Activated CD4-positive, alpha-beta T cell treated with anti-CD3 and anti-CD28 coated beads, Interleukin-2, amount 50 U/mL, for 4 hours (primary cell): ENCODE data around the gene HIVEP3.
A peak's percentile ranks its signal among the peaks of the same experiment; 100 is the strongest.

Experiments used
- DNase-seq, 2 experiments: peaks; one replicate each; pipeline ENCODE4 v3.0.0-alpha.2; 2020

Gene HIVEP3

GRCh38 chr1:41523949-41524675, 394.6 kb downstream of the HIVEP3 start:
- no peak for DNase-seq

- no peak for DNase-seq
These were observed 395.7 kb downstream of the HIVEP3 start for GRCh38 chr1:41523071-41523470.

GRCh38 chr1:41521766-41522165, 397.0 kb downstream of the HIVEP3 start:
- no peak for DNase-seq

GRCh38 chr1:41520951-41521752, 397.6 kb downstream of the HIVEP3 start:
- no peak for DNase-seq

GRCh38 chr1:41519667-41520066, 399.1 kb downstream of the HIVEP3 start:
- DNase-seq, result no peak

GRCh38 chr1:41518471-41518870, 400.3 kb downstream of the HIVEP3 start:
- DNase-seq, result no peak

- no peak for DNase-seq
These were observed 401.7 kb downstream of the HIVEP3 start for GRCh38 chr1:41517062-41517438.

GRCh38 chr1:41516168-41517061, 402.3 kb downstream of the HIVEP3 start:
- peak; percentile 31 to 36 for DNase-seq

- DNase-seq, result no peak
These were observed 402.9 kb downstream of the HIVEP3 start for GRCh38 chr1:41515778-41516167.

GRCh38 chr1:41515131-41515678, 403.5 kb downstream of the HIVEP3 start:
- DNase-seq, result no peak

- no peak for DNase-seq
These were observed 404.3 kb downstream of the HIVEP3 start for GRCh38 chr1:41514381-41514780.

GRCh38 chr1:41513383-41513735, 405.4 kb downstream of the HIVEP3 start:
- no peak for DNase-seq

- DNase-seq, result no peak
These were observed 405.9 kb downstream of the HIVEP3 start for GRCh38 chr1:41512701-41513382.

- DNase-seq, result no peak
These were observed 407.5 kb downstream of the HIVEP3 start for GRCh38 chr1:41511239-41511540.

- no peak for DNase-seq
These were observed 408.0 kb downstream of the HIVEP3 start for GRCh38 chr1:41510531-41511238.

GRCh38 chr1:41509270-41509671, 409.5 kb downstream of the HIVEP3 start:
- DNase-seq, result no peak

GRCh38 chr1:41508290-41508689, 410.4 kb downstream of the HIVEP3 start:
- no peak for DNase-seq

- DNase-seq, result no peak
These were observed 410.9 kb downstream of the HIVEP3 start for GRCh38 chr1:41507836-41508235.

GRCh38 chr1:41507110-41507720, 411.5 kb downstream of the HIVEP3 start:
- DNase-seq, result no peak

GRCh38 chr1:41504114-41505035, 414.3 kb downstream of the HIVEP3 start:
- DNase-seq, result no peak
